ENCODE data around the gene PDLIM1. TPM values are rescaled to one million over a fixed set of nuclear protein-coding genes. Genes with fewer than 3 reads are reported as not detected.

Gene PDLIM1
- total and polyA plus RNA-seq, 2 of the 8 experiments (the other 6 are each of a cell fraction or from before 2014, with no cell fraction given) = 169 to 245 TPM

DNA sequence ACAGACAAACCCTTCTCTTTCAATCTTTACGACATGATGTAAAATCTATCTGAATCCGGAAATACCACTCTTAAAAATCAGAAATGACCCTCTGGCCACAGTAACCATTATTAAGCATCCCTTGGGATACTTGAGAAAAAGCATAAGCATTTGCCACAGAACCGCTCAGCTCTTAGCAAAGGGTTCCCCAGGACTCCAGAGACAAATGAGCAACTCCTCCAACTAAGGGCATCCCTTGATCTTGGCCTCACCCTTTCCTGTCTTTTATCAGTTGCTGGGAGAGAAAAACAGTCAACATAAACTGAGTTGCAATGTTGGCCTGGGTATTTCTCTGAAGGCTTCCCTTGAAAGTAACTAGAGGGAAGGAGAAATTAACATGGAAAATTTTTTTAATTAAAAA is 3.5 kb downstream of the PDLIM1 start:
- Histone ChIP-seq H3K4me1 (replicated peaks in 1 of 4; ENCODE audit: control insufficient read depth in 3 of 4, insufficient read depth in 4 of 4, low read length in 3 of 4) (peaks cover 5 to 15% (median 9%) of the 10 kb centered on the region in 4 experiments; a peak in 6 of 7 replicates), H2BK20ac (ENCODE audit: low read length) (no peak overlapping the region), H2BK15ac (ENCODE audit: low read length) (no peak overlapping the region), H3K9me3 (ENCODE audit: insufficient read depth in 2 of 2, low read depth in 1 of 2, low read length in 1 of 2) (no peaks in the 10 kb centered on the region), H2AFZ (ENCODE audit: low read length) (no peak overlapping the region), H2AK5ac (ENCODE audit: low read depth, low read length) (no peak overlapping the region), H2BK120ac (replicated peaks; ENCODE audit: low read depth, low read length) (no peak overlapping the region), H2BK12ac (ENCODE audit: low read depth, low read length) (no peak overlapping the region), H3K79me2 (ENCODE audit: control insufficient read depth in 1 of 2, insufficient read depth in 2 of 2, low read length in 2 of 2) (peaks cover 41 to 76% of the 10 kb centered on the region in 2 experiments), H3K27ac (ENCODE audit: low read depth, low read length) (no peak overlapping the region), H3K36me3 (ENCODE audit: control insufficient read depth in 2 of 4, insufficient read depth in 4 of 4, low read length in 3 of 4) (peaks cover 0 to 3% (median 0%) of the 10 kb centered on the region in 4 experiments; a peak in 1 of 8 replicates), H3K79me1 (ENCODE audit: low read depth, low read length) (peaks cover 18% of the 10 kb centered on the region), H3K9ac (replicated peaks in 1 of 4; ENCODE audit: extremely low read depth in 1 of 4, low read depth in 3 of 4, low read length in 3 of 4) (peak overlapping the region in 1 of 4 experiments; percentile 42; a peak in 2 of 7 replicates), H3K23ac (ENCODE audit: insufficient read length) (no peak overlapping the region), H3K18ac (ENCODE audit: extremely low read depth, low read length) (no peak overlapping the region), H3K23me2 (ENCODE audit: low read depth, low read length) (peaks cover 3% of the 10 kb centered on the region; the same call in 1 of the 2 replicates), H3K27me3 (replicated peaks in 1 of 4; ENCODE audit: control insufficient read depth in 3 of 4, extremely low read depth in 1 of 4, insufficient read depth in 3 of 4, low read length in 3 of 4) (peaks cover 0 to 6% (median 4%) of the 10 kb centered on the region in 4 experiments; a peak in 5 of 7 replicates), H3K14ac (ENCODE audit: insufficient read length) (no peak overlapping the region), H4K5ac (ENCODE audit: insufficient read length, low read depth, low read length) (no peak overlapping the region), H3K4me3 (ENCODE audit: extremely low read depth in 1 of 4, insufficient read depth in 2 of 4, low read depth in 3 of 4, low read length in 4 of 4) (no peak overlapping the region), H4K8ac (ENCODE audit: extremely low read depth, insufficient read depth, low read length) (no peak overlapping the region), H3K4me2 (ENCODE audit: insufficient read depth in 1 of 2, low read depth in 2 of 2, low read length in 2 of 2) (peak overlapping the region in 1 of 2 experiments; percentile 30; a peak in 2 of 4 replicates), H3K56ac (replicated peaks; ENCODE audit: insufficient read length, low read depth, low read length) (no peak overlapping the region), H2BK5ac (ENCODE audit: low read depth, low read length) (0 out of 2 replicates have a peak overlapping the region, but pooled peaks have one; percentile 40), H4K91ac (replicated peaks; ENCODE audit: insufficient read length, low read length) (no peak overlapping the region), H4K20me1 (replicated peaks in 1 of 2; ENCODE audit: control insufficient read depth in 1 of 2, insufficient read depth in 2 of 2, low read length in 2 of 2) (peaks cover 2 to 9% of the 10 kb centered on the region in 2 experiments), H3K4ac (replicated peaks; ENCODE audit: insufficient read length, low read depth, low read length) (no peak overlapping the region)
- 75% methylated on average over 3 of the region's 3 CpGs; no CpG with 5 or more reads in 1 of the 2 experiments for WGBS, 2 experiments (ENCODE audit: extremely low coverage in 1 of 2, insufficient coverage in 1 of 2, insufficient read length in 1 of 2, insufficient replicate concordance in 2 of 2, low coverage in 1 of 2, low lambda C conversion rate in 2 of 2, missing lambda C conversion rate in 1 of 2)
- FAIRE-seq = no peak
- CTCF ChIA-PET (ENCODE audit: partially characterized antibody) = interaction anchor here (1.0 to 2.8 kb wide), 7 partner anchors 9 to 154 kb away, joined by 3 to 19 read pairs (median 7); no protein-coding TSS in a partner anchor
- TF ChIP-seq, protein P1, sequence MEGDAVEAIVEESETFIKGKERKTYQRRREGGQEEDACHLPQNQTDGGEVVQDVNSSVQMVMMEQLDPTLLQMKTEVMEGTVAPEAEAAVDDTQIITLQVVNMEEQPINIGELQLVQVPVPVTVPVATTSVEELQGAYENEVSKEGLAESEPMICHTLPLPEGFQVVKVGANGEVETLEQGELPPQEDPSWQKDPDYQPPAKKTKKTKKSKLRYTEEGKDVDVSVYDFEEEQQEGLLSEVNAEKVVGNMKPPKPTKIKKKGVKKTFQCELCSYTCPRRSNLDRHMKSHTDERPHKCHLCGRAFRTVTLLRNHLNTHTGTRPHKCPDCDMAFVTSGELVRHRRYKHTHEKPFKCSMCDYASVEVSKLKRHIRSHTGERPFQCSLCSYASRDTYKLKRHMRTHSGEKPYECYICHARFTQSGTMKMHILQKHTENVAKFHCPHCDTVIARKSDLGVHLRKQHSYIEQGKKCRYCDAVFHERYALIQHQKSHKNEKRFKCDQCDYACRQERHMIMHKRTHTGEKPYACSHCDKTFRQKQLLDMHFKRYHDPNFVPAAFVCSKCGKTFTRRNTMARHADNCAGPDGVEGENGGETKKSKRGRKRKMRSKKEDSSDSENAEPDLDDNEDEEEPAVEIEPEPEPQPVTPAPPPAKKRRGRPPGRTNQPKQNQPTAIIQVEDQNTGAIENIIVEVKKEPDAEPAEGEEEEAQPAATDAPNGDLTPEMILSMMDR (IDR thresholded peaks at IDR 0.05; ENCODE audit: control extremely low read depth in 1 of 3, insufficient read depth in 1 of 3, low read depth in 1 of 3, low read length in 3 of 3) = no peak
- no peak for TF ChIP-seq CBX5 (IDR thresholded peaks at IDR 0.05; ENCODE audit: low read depth, low read length)
- TF ChIP-seq CTBP2 (IDR thresholded peaks at IDR 0.05; ENCODE audit: borderline replicate concordance, insufficient read depth, insufficient read length, low read length) = no peak
- no peak for TF ChIP-seq PHF8 (conservative IDR thresholded peaks at IDR 0.05; ENCODE audit: low read depth, low read length)
- TF ChIP-seq CHD1 (IDR thresholded peaks at IDR 0.05; ENCODE audit: low read depth, low read length) = no peak
- no peak for TF ChIP-seq TBP (IDR thresholded peaks at IDR 0.05; ENCODE audit: low read depth, low read length)
- POLR2A ChIA-PET (ENCODE audit: partially characterized antibody) = interaction anchor here (1.2 to 2.8 kb wide), 2 partner anchors 8 to 9 kb away, joined by 4 to 18 read pairs; no protein-coding TSS in a partner anchor
- DNase-seq (ENCODE audit: low read depth in 1 of 2, low spot score in 2 of 2) = no peak

Measured in H1 (cell line).